SH-SY5Y (cell line): ENCODE results near the gene HK3.

Experiments
- GATA2 ChIP-seq: IDR thresholded peaks from 2 replicates; pipeline ENCODE4 v1.6.1; 2011; ENCODE audit warnings: mild to moderate bottlenecking, low read depth, low read length
- GATA3 ChIP-seq: IDR thresholded peaks from 2 replicates; pipeline ENCODE4 v1.6.1; 2011; ENCODE audit warnings: low read depth, mild to moderate bottlenecking, low read length, moderate library complexity

Gene HK3

GRCh38 chr5:176899296-176899891 lies at the start of gene HK3:
Gene HK3 (minus strand): TSS chr5:176899346. CDS start chr5:176896159, 3,187 bp downstream.
- no peak for TF ChIP-seq GATA3
- no peak for TF ChIP-seq GATA2

GRCh38 chr5:176948458-176948857 lies 49.3 kb upstream of the HK3 start:
- TF ChIP-seq GATA3 (no peak), GATA2 (no peak)

- TF ChIP-seq GATA3 (no peak), GATA2 (no peak)
Measured at GRCh38 chr5:176947847-176948246, 48.7 kb upstream of the HK3 start.

GRCh38 chr5:176944268-176944667 lies 45.1 kb upstream of the HK3 start:
- no peak for TF ChIP-seq GATA2

GRCh38 chr5:176943816-176944215 lies 44.7 kb upstream of the HK3 start:
- TF ChIP-seq GATA2 (no peak), GATA3 (no peak)

- TF ChIP-seq GATA3 (no peak), GATA2 (no peak)
Measured at GRCh38 chr5:176941951-176942350, 42.8 kb upstream of the HK3 start.

GRCh38 chr5:176938472-176938871 lies 39.3 kb upstream of the HK3 start:
- TF ChIP-seq GATA3: no peak
- TF ChIP-seq GATA2: no peak

- TF ChIP-seq GATA2 (no peak), GATA3 (no peak)
Measured at GRCh38 chr5:176935017-176935416, 35.9 kb upstream of the HK3 start.

- TF ChIP-seq GATA2: no peak
- TF ChIP-seq GATA3: no peak
Measured at GRCh38 chr5:176934309-176934930, 35.3 kb upstream of the HK3 start.

GRCh38 chr5:176929654-176930053 lies 30.5 kb upstream of the HK3 start:
- peak; percentile 46; the same call in 1 of the 2 replicates for TF ChIP-seq GATA3
- no peak for TF ChIP-seq GATA2

GRCh38 chr5:176927562-176927961 lies 28.4 kb upstream of the HK3 start:
- no peak for TF ChIP-seq GATA3
- TF ChIP-seq GATA2: no peak

GRCh38 chr5:176922817-176923216 lies 23.7 kb upstream of the HK3 start:
- TF ChIP-seq GATA3 (no peak), GATA2 (no peak)

GRCh38 chr5:176921714-176922113 lies 22.6 kb upstream of the HK3 start:
- TF ChIP-seq GATA3 (no peak), GATA2 (no peak)

GRCh38 chr5:176918613-176919012 lies 19.5 kb upstream of the HK3 start:
- TF ChIP-seq GATA2: no peak
- no peak for TF ChIP-seq GATA3

GRCh38 chr5:176916337-176916736 lies 17.2 kb upstream of the HK3 start:
- TF ChIP-seq GATA2: no peak
- no peak for TF ChIP-seq GATA3
